Measurements from ENCODE around the gene KISS1. TPM values are rescaled to one million over a fixed set of nuclear protein-coding genes. Genes with fewer than 3 reads are reported as not detected.

The KISS1 gene
- total RNA-seq, 1 donor from 2014 or later: 2.7 TPM

DNA sequence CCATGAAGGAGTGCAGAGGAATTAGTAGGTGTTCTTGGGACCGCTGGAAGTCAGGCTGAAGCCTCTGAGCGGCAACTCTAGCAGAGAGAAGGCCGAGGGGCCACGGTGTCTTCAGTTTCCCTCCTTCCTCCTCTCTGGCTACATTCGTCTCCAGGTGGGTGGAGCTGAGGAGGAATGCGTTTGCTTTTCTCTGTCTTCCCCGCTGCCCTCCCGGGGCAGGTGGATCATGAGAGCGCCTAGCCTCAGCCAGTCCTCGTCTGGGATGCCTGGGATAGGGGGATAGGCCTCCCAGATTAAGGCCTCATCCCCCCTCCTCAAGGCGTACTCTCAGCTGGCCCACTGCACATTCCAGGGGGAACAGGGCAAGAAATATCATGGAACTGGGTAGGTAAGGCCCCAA lies 25.0 kb upstream of the KISS1 start:
- Mint-ChIP-seq H3K9me3 (ENCODE audit: unreplicated experiment) (no peaks in the 10 kb centered on the region), H3K27me3 (ENCODE audit: low read depth, unreplicated experiment) (peaks cover 37% of the 10 kb centered on the region), H3K27ac (ENCODE audit: unreplicated experiment) (no peak overlapping the region), H3K4me3 (ENCODE audit: unreplicated experiment) (no peak overlapping the region), H3K36me3 (ENCODE audit: low read depth, unreplicated experiment) (peaks cover 2% of the 10 kb centered on the region), H3K4me1 (ENCODE audit: low read depth, unreplicated experiment) (no peaks in the 10 kb centered on the region)
- no peak overlapping the region for H3K4me3 ChIP-seq (ENCODE audit: insufficient read depth, low read depth, low read length)
- no peaks in the 10 kb centered on the region for H4K20me1 ChIP-seq (ENCODE audit: insufficient read depth, low read length)
- no peak overlapping the region for H2AFZ ChIP-seq (ENCODE audit: low read depth, low read length)
- no peaks in the 10 kb centered on the region for H3K9me3 ChIP-seq (ENCODE audit: insufficient read depth, low read depth, low read length)
- H3K9ac ChIP-seq (ENCODE audit: low read length): no peak overlapping the region
- FAIRE-seq: no peak
- H3K79me2 ChIP-seq (ENCODE audit: insufficient read depth, low read length): no peaks in the 10 kb centered on the region
- H3K4me2 ChIP-seq (ENCODE audit: low read length): no peak overlapping the region
- H3K4me1 ChIP-seq (ENCODE audit: insufficient read depth, low read length): peaks cover 8% of the 10 kb centered on the region
- no peak for DNase-seq (ENCODE audit: low read depth)
- H3K27ac ChIP-seq (ENCODE audit: low read depth, low read length): no peak overlapping the region
- no peaks in the 10 kb centered on the region for H3K36me3 ChIP-seq (ENCODE audit: insufficient read depth, low read length)
- no peak for TF ChIP-seq EZH2 (IDR thresholded peaks at IDR 0.05; ENCODE audit: insufficient read depth, low read length)
- TF ChIP-seq, protein P1, sequence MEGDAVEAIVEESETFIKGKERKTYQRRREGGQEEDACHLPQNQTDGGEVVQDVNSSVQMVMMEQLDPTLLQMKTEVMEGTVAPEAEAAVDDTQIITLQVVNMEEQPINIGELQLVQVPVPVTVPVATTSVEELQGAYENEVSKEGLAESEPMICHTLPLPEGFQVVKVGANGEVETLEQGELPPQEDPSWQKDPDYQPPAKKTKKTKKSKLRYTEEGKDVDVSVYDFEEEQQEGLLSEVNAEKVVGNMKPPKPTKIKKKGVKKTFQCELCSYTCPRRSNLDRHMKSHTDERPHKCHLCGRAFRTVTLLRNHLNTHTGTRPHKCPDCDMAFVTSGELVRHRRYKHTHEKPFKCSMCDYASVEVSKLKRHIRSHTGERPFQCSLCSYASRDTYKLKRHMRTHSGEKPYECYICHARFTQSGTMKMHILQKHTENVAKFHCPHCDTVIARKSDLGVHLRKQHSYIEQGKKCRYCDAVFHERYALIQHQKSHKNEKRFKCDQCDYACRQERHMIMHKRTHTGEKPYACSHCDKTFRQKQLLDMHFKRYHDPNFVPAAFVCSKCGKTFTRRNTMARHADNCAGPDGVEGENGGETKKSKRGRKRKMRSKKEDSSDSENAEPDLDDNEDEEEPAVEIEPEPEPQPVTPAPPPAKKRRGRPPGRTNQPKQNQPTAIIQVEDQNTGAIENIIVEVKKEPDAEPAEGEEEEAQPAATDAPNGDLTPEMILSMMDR (IDR thresholded peaks at IDR 0.05; ENCODE audit: insufficient read depth, low read depth, low read length): no peak
- no peaks in the 10 kb centered on the region for H3K27me3 ChIP-seq (ENCODE audit: insufficient read depth, low read length)

GRCh38 chr1:204219971-204220616 lies 23.8 kb upstream of the KISS1 start:
- H3K79me2 ChIP-seq (ENCODE audit: insufficient read depth, low read length): no peaks in the 10 kb centered on the region
- TF ChIP-seq EZH2 (IDR thresholded peaks at IDR 0.05; ENCODE audit: insufficient read depth, low read length): no peak
- TF ChIP-seq, protein P1 (IDR thresholded peaks at IDR 0.05; ENCODE audit: insufficient read depth, low read depth, low read length): no peak
- H2AFZ ChIP-seq (ENCODE audit: low read depth, low read length): no peak overlapping the region
- no peaks in the 10 kb centered on the region for H4K20me1 ChIP-seq (ENCODE audit: insufficient read depth, low read length)
- no peak for DNase-seq (ENCODE audit: low read depth)
- no peak overlapping the region for H3K27ac ChIP-seq (ENCODE audit: low read depth, low read length)
- H3K4me1 Mint-ChIP-seq (ENCODE audit: low read depth, unreplicated experiment): no peaks in the 10 kb centered on the region
- no peaks in the 10 kb centered on the region for H3K9me3 Mint-ChIP-seq (ENCODE audit: unreplicated experiment)
- H3K4me3 ChIP-seq (ENCODE audit: insufficient read depth, low read depth, low read length): no peak overlapping the region
- H3K9ac ChIP-seq (ENCODE audit: low read length): no peak overlapping the region
- peaks cover 5% of the 10 kb centered on the region for H3K4me1 ChIP-seq (ENCODE audit: insufficient read depth, low read length)
- H3K9me3 ChIP-seq (ENCODE audit: insufficient read depth, low read depth, low read length): no peaks in the 10 kb centered on the region
- no peak overlapping the region for H3K4me2 ChIP-seq (ENCODE audit: low read length)
- FAIRE-seq: no peak
- no peaks in the 10 kb centered on the region for H3K36me3 ChIP-seq (ENCODE audit: insufficient read depth, low read length)
- peaks cover 2% of the 10 kb centered on the region for H3K36me3 Mint-ChIP-seq (ENCODE audit: low read depth, unreplicated experiment)
- H3K27me3 ChIP-seq (ENCODE audit: insufficient read depth, low read length): no peaks in the 10 kb centered on the region
- peaks cover 43% of the 10 kb centered on the region for H3K27me3 Mint-ChIP-seq (ENCODE audit: low read depth, unreplicated experiment)
- H3K27ac Mint-ChIP-seq (ENCODE audit: unreplicated experiment): no peak overlapping the region
- no peak overlapping the region for H3K4me3 Mint-ChIP-seq (ENCODE audit: unreplicated experiment)

DNA sequence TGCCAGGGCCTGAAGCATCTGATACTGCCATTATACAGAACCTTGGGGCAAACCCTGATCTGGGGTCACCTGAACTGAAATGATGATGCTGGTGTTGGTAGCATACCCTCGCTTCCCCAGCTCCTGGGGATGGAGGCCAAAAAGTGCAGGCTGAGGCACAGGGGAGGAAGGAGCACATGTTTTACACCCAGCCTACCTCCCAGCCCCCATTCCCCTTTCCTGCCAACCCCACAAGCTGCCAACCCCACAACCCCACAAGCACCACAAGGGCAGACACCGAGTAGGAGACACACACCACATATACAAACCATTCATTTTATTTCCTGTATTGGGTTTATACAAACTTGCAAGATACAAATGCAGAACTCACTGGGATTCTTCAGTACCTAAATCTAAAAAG lies 22.3 kb upstream of the KISS1 start:
- no peak overlapping the region for H2AFZ ChIP-seq (ENCODE audit: low read depth, low read length)
- H3K4me3 ChIP-seq (ENCODE audit: insufficient read depth, low read depth, low read length): no peak overlapping the region
- no peaks in the 10 kb centered on the region for H3K9me3 ChIP-seq (ENCODE audit: insufficient read depth, low read depth, low read length)
- H3K4me1 Mint-ChIP-seq (ENCODE audit: low read depth, unreplicated experiment): peaks cover 4% of the 10 kb centered on the region
- H3K27ac Mint-ChIP-seq (ENCODE audit: unreplicated experiment): no peak overlapping the region
- peaks cover 2% of the 10 kb centered on the region for H3K36me3 Mint-ChIP-seq (ENCODE audit: low read depth, unreplicated experiment)
- no peak overlapping the region for H3K4me3 Mint-ChIP-seq (ENCODE audit: unreplicated experiment)
- no peak for DNase-seq (ENCODE audit: low read depth)
- no peaks in the 10 kb centered on the region for H4K20me1 ChIP-seq (ENCODE audit: insufficient read depth, low read length)
- H3K9ac ChIP-seq (ENCODE audit: low read length): no peak overlapping the region
- peaks cover 4% of the 10 kb centered on the region for H3K4me1 ChIP-seq (ENCODE audit: insufficient read depth, low read length)
- no peaks in the 10 kb centered on the region for H3K79me2 ChIP-seq (ENCODE audit: insufficient read depth, low read length)
- no peaks in the 10 kb centered on the region for H3K36me3 ChIP-seq (ENCODE audit: insufficient read depth, low read length)
- H3K27me3 ChIP-seq (ENCODE audit: insufficient read depth, low read length): no peaks in the 10 kb centered on the region
- H3K4me2 ChIP-seq (ENCODE audit: low read length): no peak overlapping the region
- H3K9me3 Mint-ChIP-seq (ENCODE audit: unreplicated experiment): no peaks in the 10 kb centered on the region
- no peak overlapping the region for H3K27ac ChIP-seq (ENCODE audit: low read depth, low read length)
- FAIRE-seq: no peak
- H3K27me3 Mint-ChIP-seq (ENCODE audit: low read depth, unreplicated experiment): peaks cover 50% of the 10 kb centered on the region
- TF ChIP-seq EZH2 (IDR thresholded peaks at IDR 0.05; ENCODE audit: insufficient read depth, low read length): no peak
- TF ChIP-seq, protein P1 (IDR thresholded peaks at IDR 0.05; ENCODE audit: insufficient read depth, low read depth, low read length): no peak

All from astrocyte (in vitro differentiated cells and primary cell).